Vagina (tissue), 2 donors: ENCODE results near the gene REX1BD. TPM values are rescaled to one million over a fixed set of nuclear protein-coding genes. Genes with fewer than 3 reads are reported as not detected.

Source experiments
- DNase-seq, 2 donors: peaks; one replicate each; pipeline ENCODE4 v3.0.0-alpha.2; 2017; ENCODE audit errors: extremely low spot score in 2 of 2
- H3K27ac ChIP-seq: fragments of 200-600 bp; sonication (generic); one replicate; pipeline ENCODE4 v1.5.1; 2019
- H3K27me3 ChIP-seq: fragments of 200-600 bp; sonication (generic); one replicate; pipeline ENCODE4 v1.5.1; 2019
- H3K36me3 ChIP-seq, 2 donors: fragments of 200-600 bp; sonication (generic); one replicate each; pipeline ENCODE4 v1.5.1; 2017 to 2019
- H3K4me1 ChIP-seq: fragments of 200-600 bp; sonication (generic); one replicate; pipeline ENCODE4 v1.5.1; 2019
- H3K4me3 ChIP-seq, 2 donors: fragments of 200-600 bp; sonication (generic); 1 replicate in 1 of 2; 2 replicates in 1 of 2; pipeline ENCODE4 v1.5.1; 2016 to 2019
- H3K9me3 ChIP-seq: fragments of 200-600 bp; sonication (generic); one replicate; pipeline ENCODE4 v1.5.1; 2019
- POLR2A ChIP-seq, 2 donors: fragments of 450-650 bp; IDR thresholded peaks; one replicate each; pipeline ENCODE4 v1.6.1; 2017; ENCODE audit warnings: antibody characterized with exemption in 2 of 2, mild to moderate bottlenecking in 2 of 2, moderate library complexity in 2 of 2
- POLR2AphosphoS5 ChIP-seq, 2 donors: sonication (generic); formaldehyde crosslinking; IDR thresholded peaks; one replicate each; pipeline ENCODE4 v1.9.0; 2017; ENCODE audit warnings: antibody characterized with exemption in 2 of 2, mild to moderate bottlenecking in 2 of 2, low read depth in 1 of 2; ENCODE audit not compliant: insufficient read depth in 1 of 2
- intact Hi-C: fragments of 100-400 bp; cut with DNase I; formaldehyde crosslinking; loops from one replicate; pipeline ENCODE4 v1.15.1; 2023
- total RNA-seq: library from RNA; depleted of rRNA; stranded (reverse); fragments of >200 nt; gene quantifications from one replicate; pipeline ENCODE4 v1.2.3, GENCODE V29; 2016
- TF ChIP-seq, protein P1 (sequence below), 3 experiments: fragments of 450-650 bp in 2 of 3; fragments of 200-600 bp in 1 of 3; sonication (generic) in 1 of 3; IDR thresholded peaks; one replicate each; pipeline ENCODE4 v1.5.1; 2017 to 2019; ENCODE audit warnings: antibody characterized with exemption in 3 of 3, mild to moderate bottlenecking in 2 of 3, moderate library complexity in 2 of 3

REX1BD gene
- total RNA-seq, 1 donor from 2014 or later: 124 TPM

DNA sequence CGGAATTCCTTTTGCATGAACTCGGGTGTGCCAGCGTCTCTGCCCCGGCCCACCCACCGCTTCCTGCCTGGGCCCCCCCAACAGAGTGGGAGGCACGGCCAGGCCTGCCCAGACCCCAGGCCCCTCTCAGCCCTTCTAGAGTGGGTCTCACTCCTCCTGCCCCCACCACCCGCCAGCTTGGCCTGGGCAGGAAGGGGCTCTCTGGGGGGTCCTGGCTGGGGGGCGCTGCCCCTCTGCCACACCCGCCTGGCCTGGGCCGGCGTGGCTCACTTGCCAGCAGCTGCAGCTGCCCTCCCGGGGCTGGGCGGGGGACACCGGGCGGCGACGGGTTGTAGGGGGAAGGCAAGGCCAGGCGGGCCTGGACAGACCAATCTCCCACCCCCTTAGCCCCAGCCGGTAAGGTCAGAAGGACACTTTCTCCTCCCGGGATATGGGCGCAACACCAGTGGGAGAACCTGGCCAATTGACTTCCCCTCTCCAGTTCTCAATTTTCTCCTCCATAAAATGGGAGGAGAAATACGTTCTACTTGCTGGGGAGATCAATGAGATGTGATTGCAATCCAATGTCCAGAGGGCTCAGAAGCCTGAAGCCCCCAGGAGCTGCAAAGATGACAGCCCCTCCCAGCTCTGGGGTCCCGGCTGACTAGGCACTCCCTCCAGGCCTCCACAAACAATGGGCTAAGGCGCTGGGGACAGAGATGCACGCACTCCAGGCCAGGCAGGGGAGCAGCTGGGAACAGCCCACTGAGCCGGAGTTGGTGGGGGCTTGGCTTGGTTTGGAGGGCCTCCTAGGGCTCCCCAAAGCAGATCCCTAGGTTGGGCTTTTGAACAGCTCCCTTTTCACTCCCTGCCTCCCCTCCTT lies 15.6 kb downstream of the REX1BD start:
- intact Hi-C loops: no loop called here
- Histone ChIP-seq H3K9me3 (no peaks in the 10 kb centered on the region), H3K27ac (no peak overlapping the region), H3K36me3 (no peaks in the 10 kb centered on the region), H3K27me3 (no peaks in the 10 kb centered on the region), H3K4me3 (no peak overlapping the region), H3K4me1 (peaks cover 14% of the 10 kb centered on the region)
- TF ChIP-seq, protein P1, sequence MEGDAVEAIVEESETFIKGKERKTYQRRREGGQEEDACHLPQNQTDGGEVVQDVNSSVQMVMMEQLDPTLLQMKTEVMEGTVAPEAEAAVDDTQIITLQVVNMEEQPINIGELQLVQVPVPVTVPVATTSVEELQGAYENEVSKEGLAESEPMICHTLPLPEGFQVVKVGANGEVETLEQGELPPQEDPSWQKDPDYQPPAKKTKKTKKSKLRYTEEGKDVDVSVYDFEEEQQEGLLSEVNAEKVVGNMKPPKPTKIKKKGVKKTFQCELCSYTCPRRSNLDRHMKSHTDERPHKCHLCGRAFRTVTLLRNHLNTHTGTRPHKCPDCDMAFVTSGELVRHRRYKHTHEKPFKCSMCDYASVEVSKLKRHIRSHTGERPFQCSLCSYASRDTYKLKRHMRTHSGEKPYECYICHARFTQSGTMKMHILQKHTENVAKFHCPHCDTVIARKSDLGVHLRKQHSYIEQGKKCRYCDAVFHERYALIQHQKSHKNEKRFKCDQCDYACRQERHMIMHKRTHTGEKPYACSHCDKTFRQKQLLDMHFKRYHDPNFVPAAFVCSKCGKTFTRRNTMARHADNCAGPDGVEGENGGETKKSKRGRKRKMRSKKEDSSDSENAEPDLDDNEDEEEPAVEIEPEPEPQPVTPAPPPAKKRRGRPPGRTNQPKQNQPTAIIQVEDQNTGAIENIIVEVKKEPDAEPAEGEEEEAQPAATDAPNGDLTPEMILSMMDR (IDR thresholded peaks at IDR 0.05): no peak
- no peak for TF ChIP-seq POLR2AphosphoS5 (IDR thresholded peaks at IDR 0.05; ENCODE audit: insufficient read depth in 1 of 2, low read depth in 1 of 2)
- no peak for TF ChIP-seq POLR2A (IDR thresholded peaks at IDR 0.05)
- no peak for DNase-seq

DNA sequence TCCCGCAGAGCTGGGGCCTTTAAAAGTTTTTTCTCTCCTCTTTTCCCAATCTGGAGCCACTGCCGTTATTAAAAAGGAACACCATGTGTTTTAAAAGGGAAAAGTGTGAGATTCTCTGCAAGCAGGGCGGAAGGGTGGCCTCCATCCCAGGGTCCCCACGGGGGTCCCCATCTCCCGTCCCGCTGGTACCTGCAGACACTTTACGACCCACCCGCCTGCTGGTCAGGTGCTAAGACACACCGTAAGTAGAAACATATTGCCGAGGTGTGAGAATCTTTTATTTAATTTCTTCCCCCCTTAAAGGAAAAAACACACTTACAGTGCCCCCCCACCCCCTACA lies 16.2 kb downstream of the REX1BD start:
- Histone ChIP-seq H3K36me3 (no peaks in the 10 kb centered on the region), H3K9me3 (no peaks in the 10 kb centered on the region), H3K4me1 (peaks cover 14% of the 10 kb centered on the region), H3K27ac (no peak overlapping the region), H3K4me3 (no peak overlapping the region), H3K27me3 (no peaks in the 10 kb centered on the region)
- no peak for DNase-seq
- intact Hi-C loops: no loop called here
- TF ChIP-seq POLR2AphosphoS5 (IDR thresholded peaks at IDR 0.05; ENCODE audit: insufficient read depth in 1 of 2, low read depth in 1 of 2) (no peak), POLR2A (IDR thresholded peaks at IDR 0.05) (no peak)
- TF ChIP-seq, protein P1 (IDR thresholded peaks at IDR 0.05): no peak

- no peak overlapping the region for H3K4me3 ChIP-seq
Observed at GRCh38 chr19:18605196-18605545, 16.6 kb downstream of the REX1BD start.

DNA sequence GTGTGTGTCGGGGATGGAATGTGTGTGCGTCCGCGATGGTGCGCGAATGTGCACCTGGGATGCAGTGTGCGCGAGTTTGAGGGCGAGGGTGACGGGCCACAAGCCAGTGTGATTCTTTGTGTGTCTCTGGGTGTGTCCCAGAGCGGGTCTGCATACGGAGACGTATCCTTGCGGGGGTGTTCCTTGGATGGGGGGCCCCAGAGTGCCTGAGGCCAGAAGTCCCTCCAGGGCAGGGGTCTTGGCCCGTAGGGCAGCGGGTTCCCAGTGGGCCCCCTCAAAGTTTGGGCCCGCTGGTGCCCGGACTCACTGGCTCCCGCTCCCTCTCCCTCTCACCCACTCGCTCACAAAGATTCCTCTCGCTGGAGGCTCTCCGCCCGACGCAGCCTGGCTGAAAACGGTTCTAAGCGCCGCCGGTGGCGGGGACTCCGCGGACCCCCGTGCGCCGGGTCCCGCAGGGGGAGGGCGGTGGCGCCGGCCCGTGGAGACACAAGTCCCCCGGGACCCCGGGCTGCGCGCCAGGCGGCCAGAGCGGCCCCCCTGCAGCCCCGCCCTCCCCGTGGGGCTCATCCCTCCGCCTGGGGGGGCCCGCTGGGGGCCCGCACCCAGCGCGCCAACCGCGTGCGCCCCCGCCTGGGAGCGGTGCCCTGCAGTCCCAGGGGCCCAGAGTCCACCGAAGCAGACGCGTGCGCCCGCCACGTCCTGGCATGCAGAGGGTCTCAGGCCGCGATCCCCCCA lies 17.1 kb downstream of the REX1BD start:
- Histone ChIP-seq H3K4me1 (peaks cover 17% of the 10 kb centered on the region), H3K27me3 (peaks cover 4% of the 10 kb centered on the region), H3K27ac (no peak overlapping the region), H3K36me3 (no peaks in the 10 kb centered on the region), H3K9me3 (no peaks in the 10 kb centered on the region), H3K4me3 (peak overlapping the region; percentile 11 to 29)
- intact Hi-C loops: no loop called here
- no peak for TF ChIP-seq POLR2A (IDR thresholded peaks at IDR 0.05)
- no peak for DNase-seq

More at GRCh38 chr19:18605196-18605545, 16.6 kb downstream of the REX1BD start:
- intact Hi-C loops: no loop called here
- TF ChIP-seq POLR2A (IDR thresholded peaks at IDR 0.05): no peak
- TF ChIP-seq, protein P1 (IDR thresholded peaks at IDR 0.05): no peak
- no peak for TF ChIP-seq POLR2AphosphoS5 (IDR thresholded peaks at IDR 0.05; ENCODE audit: insufficient read depth in 1 of 2, low read depth in 1 of 2)
- Histone ChIP-seq H3K27me3 (no peaks in the 10 kb centered on the region), H3K9me3 (no peaks in the 10 kb centered on the region), H3K36me3 (no peaks in the 10 kb centered on the region), H3K4me1 (peaks cover 14% of the 10 kb centered on the region), H3K27ac (no peak overlapping the region)
- DNase-seq: no peak

- Histone ChIP-seq H3K27me3 (peaks cover 10% of the 10 kb centered on the region), H3K4me3 (peak within 1 kb of the TSS; percentile 28 to 29), H3K9me3 (no peaks in the 10 kb centered on the region), H3K27ac (no peak within 1 kb of the TSS), H3K4me1 (peaks cover 25% of the 10 kb centered on the region), H3K36me3 (no peaks in the 10 kb centered on the region)
- DNase-seq: no peak
- no peak for TF ChIP-seq POLR2AphosphoS5 (IDR thresholded peaks at IDR 0.05; ENCODE audit: insufficient read depth in 1 of 2, low read depth in 1 of 2)
- TF ChIP-seq, protein P1 (IDR thresholded peaks at IDR 0.05): no peak
- TF ChIP-seq POLR2A (IDR thresholded peaks at IDR 0.05): no peak
- intact Hi-C loops: no loop called here
Observed at GRCh38 chr19:18606281-18607225, 18.0 kb downstream of the REX1BD start, which contains the start of gene CRLF1. CRLF1 (minus strand) TSS chr19:18606799; CDS start chr19:18606656, 143 bp downstream.
